CD4-positive, alpha-beta T cell treated with Interleukin-1 beta for 1 hour (primary cell): Measurements from ENCODE around the gene FBF1.
"Not testable (repeated sequence)": the region's sequence is repeated elsewhere in the genome, so short reads cannot be mapped to it uniquely, and the experiment has no call there.

ENCODE experiments used
- DNase-seq, 2 donors: peaks; one replicate each; pipeline ENCODE4 v3.0.0-alpha.2; 2020 to 2022

FBF1 gene

GRCh38 chr17:75894049-75894733 lies 46.7 kb downstream of the FBF1 start:
- no peak for DNase-seq

- DNase-seq, result no peak
Observed at GRCh38 chr17:75893305-75894048, 47.4 kb downstream of the FBF1 start.

GRCh38 chr17:75892556-75893224 lies 48.2 kb downstream of the FBF1 start:
- no peak for DNase-seq

GRCh38 chr17:75891605-75892555 lies 49.0 kb downstream of the FBF1 start:
- DNase-seq, result no peak

- no peak for DNase-seq
Observed at GRCh38 chr17:75891022-75891604, 49.7 kb downstream of the FBF1 start.

GRCh38 chr17:75889454-75889853 lies 51.4 kb downstream of the FBF1 start:
- no peak for DNase-seq

- DNase-seq, result no peak
Observed at GRCh38 chr17:75888484-75888883, 52.4 kb downstream of the FBF1 start.

- not testable (repeated sequence) for DNase-seq
Observed at GRCh38 chr17:75885860-75886259, 55.0 kb downstream of the FBF1 start.

- DNase-seq, result no peak
Observed at GRCh38 chr17:75885431-75885830, 55.4 kb downstream of the FBF1 start.

GRCh38 chr17:75881678-75882454 lies 59.0 kb downstream of the FBF1 start:
- DNase-seq, result peak in 1 of 2 donors; percentile 25

- DNase-seq, result no peak
Observed at GRCh38 chr17:75880266-75880665, 60.6 kb downstream of the FBF1 start.

- peak in 1 of 2 donors; percentile 22 for DNase-seq
Observed at GRCh38 chr17:75878174-75878998, 62.5 kb downstream of the FBF1 start, which contains the start of gene TRIM47. TRIM47 (minus strand) TSS chr17:75878581; CDS start chr17:75878548, 33 bp downstream.

- DNase-seq, result peak; percentile 77 to 78
Observed at GRCh38 chr17:75877752-75878173, 63.1 kb downstream of the FBF1 start.

GRCh38 chr17:75876938-75877751 lies 63.7 kb downstream of the FBF1 start:
- no peak for DNase-seq

GRCh38 chr17:75876190-75876937 lies 64.5 kb downstream of the FBF1 start:
- DNase-seq, result peak; percentile 73 to 77

GRCh38 chr17:75875940-75876189 lies 65.0 kb downstream of the FBF1 start:
- no peak for DNase-seq

GRCh38 chr17:75875182-75875939 lies 65.5 kb downstream of the FBF1 start:
- DNase-seq, result no peak
